Stimulated activated CD4-positive, alpha-beta T cell treated with anti-CD3 and anti-CD28 coated beads, Interleukin-4, amount 100 ng/mL, for 4 hours (primary cell): ENCODE data around the gene GPC6.
"Not testable (repeated sequence)": the region's sequence is repeated elsewhere in the genome, so short reads cannot be mapped to it uniquely, and the experiment has no call there.

Experiments used
- DNase-seq, 2 experiments: peaks; one replicate each; pipeline ENCODE4 v3.0.0-alpha.2; 2020

Gene GPC6

GRCh38 chr13:93270769-93271742 lies 44.4 kb downstream of the GPC6 start:
- no peak for DNase-seq

- no peak for DNase-seq
Measured at GRCh38 chr13:93279982-93280381, 53.4 kb downstream of the GPC6 start.

- DNase-seq: no peak
Measured at GRCh38 chr13:93280688-93281087, 54.1 kb downstream of the GPC6 start.

GRCh38 chr13:93283255-93283654 lies 56.6 kb downstream of the GPC6 start:
- DNase-seq: no peak

- DNase-seq: no peak
Measured at GRCh38 chr13:93284064-93284463, 57.5 kb downstream of the GPC6 start.

- no peak for DNase-seq
Measured at GRCh38 chr13:93286047-93286446, 59.4 kb downstream of the GPC6 start.

- no peak for DNase-seq
Measured at GRCh38 chr13:93289053-93289452, 62.4 kb downstream of the GPC6 start.

GRCh38 chr13:93289842-93290241 lies 63.2 kb downstream of the GPC6 start:
- DNase-seq: no peak

- no peak for DNase-seq
Measured at GRCh38 chr13:93290503-93290902, 63.9 kb downstream of the GPC6 start.

- DNase-seq: no peak
Measured at GRCh38 chr13:93292366-93292765, 65.8 kb downstream of the GPC6 start.

GRCh38 chr13:93293710-93294109 lies 67.1 kb downstream of the GPC6 start:
- DNase-seq: no peak

- DNase-seq: no peak
Measured at GRCh38 chr13:93296584-93296983, 70.0 kb downstream of the GPC6 start.

- no peak for DNase-seq
Measured at GRCh38 chr13:93298713-93299112, 72.1 kb downstream of the GPC6 start.

- DNase-seq: no peak
Measured at GRCh38 chr13:93304134-93304533, 77.5 kb downstream of the GPC6 start.

GRCh38 chr13:93304868-93305613 lies 78.4 kb downstream of the GPC6 start:
- DNase-seq: no peak

- DNase-seq: no peak
Measured at GRCh38 chr13:93305886-93306285, 79.3 kb downstream of the GPC6 start.

- DNase-seq: no peak
Measured at GRCh38 chr13:93307136-93307535, 80.5 kb downstream of the GPC6 start.

- no peak for DNase-seq
Measured at GRCh38 chr13:93307651-93308050, 81.0 kb downstream of the GPC6 start.

- DNase-seq: no peak
Measured at GRCh38 chr13:93309886-93310523, 83.4 kb downstream of the GPC6 start.

GRCh38 chr13:93316841-93317240 lies 90.2 kb downstream of the GPC6 start:
- no peak for DNase-seq

- DNase-seq: no peak
Measured at GRCh38 chr13:93318534-93319254, 92.1 kb downstream of the GPC6 start.

- no peak for DNase-seq
Measured at GRCh38 chr13:93320942-93321341, 94.3 kb downstream of the GPC6 start.

GRCh38 chr13:93323880-93324279 lies 97.3 kb downstream of the GPC6 start:
- not testable (repeated sequence) for DNase-seq
